NB4 (cell line): ENCODE data around the gene AFG1L.

ENCODE experiments used
- DNase-seq: peaks from one replicate; pipeline ENCODE4 v3.0.0; 2010; ENCODE audit warnings: low read depth
- H3K4me3 ChIP-seq: one replicate; pipeline ENCODE4 v1.5.1; 2011; ENCODE audit warnings: mild to moderate bottlenecking, low read depth, low read length, moderate library complexity
- MYC ChIP-seq: IDR thresholded peaks from 2 replicates; pipeline ENCODE4 v1.6.1; 2011; ENCODE audit warnings: low read depth, low read length
- POLR2A ChIP-seq: IDR thresholded peaks from 2 replicates; pipeline ENCODE4 v1.6.1; 2011; ENCODE audit warnings: mild to moderate bottlenecking; ENCODE audit not compliant: insufficient read length; ENCODE audit errors: extremely low read depth
- TF ChIP-seq, protein P1 (sequence below): IDR thresholded peaks from 2 replicates; pipeline ENCODE4 v1.6.1; 2011; ENCODE audit warnings: low read depth, low read length
- TF ChIP-seq, protein P2 (sequence below): IDR thresholded peaks from one replicate; pipeline ENCODE4 v1.5.1; 2012; ENCODE audit warnings: low read depth, low read length

Gene AFG1L

DNA sequence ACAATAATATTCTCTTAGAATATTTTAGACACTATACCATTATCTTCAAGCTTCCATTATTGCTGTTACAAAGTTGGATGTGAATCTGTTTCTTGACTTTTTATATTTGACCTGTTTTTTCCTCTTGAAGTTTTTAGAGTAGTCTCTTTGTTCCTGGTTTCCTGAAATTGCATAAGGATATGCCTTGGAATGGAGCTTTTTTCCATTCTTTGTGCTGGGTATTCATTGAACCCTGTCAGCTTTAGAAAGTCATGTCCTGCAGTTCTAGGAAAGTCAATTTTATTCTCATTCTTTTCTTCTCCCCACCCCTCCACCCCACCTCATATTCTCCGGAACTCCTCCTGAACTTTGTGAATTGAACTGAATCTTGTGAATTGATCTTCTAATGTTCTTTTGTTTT, 173.5 kb downstream of the AFG1L start:
- TF ChIP-seq, protein P1, sequence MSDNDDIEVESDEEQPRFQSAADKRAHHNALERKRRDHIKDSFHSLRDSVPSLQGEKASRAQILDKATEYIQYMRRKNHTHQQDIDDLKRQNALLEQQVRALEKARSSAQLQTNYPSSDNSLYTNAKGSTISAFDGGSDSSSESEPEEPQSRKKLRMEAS = no peak
- TF ChIP-seq, protein P2, sequence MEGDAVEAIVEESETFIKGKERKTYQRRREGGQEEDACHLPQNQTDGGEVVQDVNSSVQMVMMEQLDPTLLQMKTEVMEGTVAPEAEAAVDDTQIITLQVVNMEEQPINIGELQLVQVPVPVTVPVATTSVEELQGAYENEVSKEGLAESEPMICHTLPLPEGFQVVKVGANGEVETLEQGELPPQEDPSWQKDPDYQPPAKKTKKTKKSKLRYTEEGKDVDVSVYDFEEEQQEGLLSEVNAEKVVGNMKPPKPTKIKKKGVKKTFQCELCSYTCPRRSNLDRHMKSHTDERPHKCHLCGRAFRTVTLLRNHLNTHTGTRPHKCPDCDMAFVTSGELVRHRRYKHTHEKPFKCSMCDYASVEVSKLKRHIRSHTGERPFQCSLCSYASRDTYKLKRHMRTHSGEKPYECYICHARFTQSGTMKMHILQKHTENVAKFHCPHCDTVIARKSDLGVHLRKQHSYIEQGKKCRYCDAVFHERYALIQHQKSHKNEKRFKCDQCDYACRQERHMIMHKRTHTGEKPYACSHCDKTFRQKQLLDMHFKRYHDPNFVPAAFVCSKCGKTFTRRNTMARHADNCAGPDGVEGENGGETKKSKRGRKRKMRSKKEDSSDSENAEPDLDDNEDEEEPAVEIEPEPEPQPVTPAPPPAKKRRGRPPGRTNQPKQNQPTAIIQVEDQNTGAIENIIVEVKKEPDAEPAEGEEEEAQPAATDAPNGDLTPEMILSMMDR = no peak
- no peak for TF ChIP-seq POLR2A
- no peak for TF ChIP-seq MYC
- no peak overlapping the region for H3K4me3 ChIP-seq
- DNase-seq = no peak

DNA sequence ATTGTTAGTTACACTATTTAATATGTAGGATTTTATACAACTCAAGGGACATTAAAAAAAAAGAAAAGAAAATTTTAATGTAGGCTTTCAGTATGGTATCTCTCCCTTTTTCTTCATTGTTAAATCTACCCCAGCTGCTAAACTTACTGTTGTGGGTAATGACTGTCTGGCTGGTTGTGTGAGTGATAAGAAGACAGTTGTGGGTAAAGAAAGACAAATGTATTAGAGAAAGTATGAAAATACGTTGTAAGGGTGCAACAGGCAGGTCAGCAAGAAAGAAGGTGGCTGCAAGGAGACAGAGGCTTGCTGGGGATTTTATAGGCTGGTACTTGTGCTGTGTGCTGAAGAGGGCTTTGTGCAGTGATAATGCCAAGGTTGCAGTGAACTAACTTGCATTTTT, 174.5 kb downstream of the AFG1L start:
- no peak overlapping the region for H3K4me3 ChIP-seq
- TF ChIP-seq, protein P2 = no peak
- TF ChIP-seq POLR2A = no peak
- no peak for DNase-seq

DNA sequence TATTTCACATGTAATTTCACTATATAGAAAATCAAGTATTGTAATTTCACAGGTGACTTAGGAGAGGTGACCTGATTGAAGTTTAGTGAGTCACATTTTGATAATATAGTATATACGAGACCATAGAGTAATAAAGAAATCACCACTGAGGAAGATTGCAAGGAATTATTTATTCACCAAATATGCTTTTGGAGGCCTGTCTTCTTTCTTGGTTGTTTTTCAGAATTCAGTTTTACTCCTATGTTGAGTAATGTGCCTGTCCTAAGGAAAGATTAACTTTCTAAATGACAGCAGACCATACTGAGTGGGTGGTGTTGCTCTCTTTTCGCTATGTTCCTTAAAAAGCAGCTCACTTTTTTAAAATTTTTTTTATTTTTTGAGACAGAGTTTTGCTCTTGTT, 178.3 kb downstream of the AFG1L start:
- TF ChIP-seq POLR2A (no peak), MYC (no peak)
- TF ChIP-seq, protein P2 = no peak
- TF ChIP-seq, protein P1 = no peak
- DNase-seq = no peak
- no peak overlapping the region for H3K4me3 ChIP-seq

DNA sequence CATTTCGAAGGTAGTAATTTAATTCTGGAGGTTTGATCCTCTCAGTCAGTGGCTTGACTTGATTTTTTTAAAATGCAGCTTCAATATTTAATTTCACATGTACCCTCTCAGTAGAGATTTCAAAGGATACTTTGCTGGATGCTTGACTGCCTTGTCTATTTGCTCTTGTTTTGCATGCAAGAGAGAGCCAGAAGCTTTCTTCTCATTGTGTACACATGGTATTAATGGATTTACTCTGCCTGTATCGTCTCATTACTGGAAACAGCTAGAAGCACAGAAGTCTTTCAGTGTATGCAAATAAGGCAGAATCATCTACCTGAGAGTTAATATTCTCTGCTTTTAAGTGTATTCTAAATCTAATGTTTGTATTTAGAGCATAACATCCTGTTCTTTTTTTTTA, 181.5 kb downstream of the AFG1L start:
- TF ChIP-seq, protein P1 = no peak
- TF ChIP-seq MYC = no peak
- TF ChIP-seq, protein P2 = no peak
- TF ChIP-seq POLR2A = no peak
- no peak for DNase-seq
- H3K4me3 ChIP-seq = no peak overlapping the region

DNA sequence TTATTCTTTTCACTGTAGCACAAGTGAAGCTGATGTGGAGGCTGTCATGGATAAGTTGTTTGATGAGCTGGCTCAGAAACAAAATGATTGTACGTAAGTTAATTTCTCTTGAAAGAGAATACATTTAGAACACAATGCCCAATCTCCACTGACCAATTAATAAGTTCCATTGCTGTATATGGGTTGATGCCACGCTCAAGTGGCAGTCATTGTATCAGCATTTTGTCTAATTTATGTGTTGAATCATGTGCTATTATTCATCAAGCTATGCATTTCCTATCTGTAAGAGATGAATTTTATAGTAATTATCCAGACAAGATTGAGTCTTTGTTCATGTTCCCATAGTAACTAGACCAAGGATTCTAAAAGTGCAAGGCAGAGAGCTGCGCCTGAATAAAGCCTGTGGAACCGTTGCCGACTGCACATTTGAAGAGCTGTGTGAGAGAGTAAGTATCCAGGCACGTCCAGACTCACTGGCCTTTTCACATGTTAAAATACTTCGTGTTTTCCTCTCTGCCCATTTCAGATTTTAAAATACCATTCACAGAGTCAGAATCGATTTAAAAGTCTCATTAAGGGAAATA, 182.1 kb downstream of the AFG1L start:
- DNase-seq = no peak
- TF ChIP-seq, protein P1 = no peak
- TF ChIP-seq, protein P2 = no peak
- no peak overlapping the region for H3K4me3 ChIP-seq

DNA sequence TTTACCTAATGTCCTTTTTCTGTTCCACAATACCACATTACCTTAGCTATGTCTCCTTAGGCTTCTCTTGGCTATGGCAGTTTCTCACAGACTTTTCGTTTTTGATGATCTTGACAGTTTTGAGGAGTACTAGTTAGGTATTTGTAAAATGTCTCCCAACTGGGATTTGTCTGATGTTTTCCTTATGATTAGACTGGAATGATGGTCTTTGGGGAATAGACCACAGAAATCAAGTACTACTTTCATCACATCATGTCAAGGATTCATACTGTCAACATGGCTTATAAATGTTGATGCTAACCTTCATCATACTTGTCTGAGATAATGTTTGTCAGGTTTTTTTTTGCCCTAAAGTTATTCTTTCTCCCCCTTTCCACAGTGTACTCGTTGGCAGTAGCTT, 187.7 kb downstream of the AFG1L start:
- TF ChIP-seq, protein P2 = no peak
- TF ChIP-seq, protein P1 = no peak
- TF ChIP-seq POLR2A = no peak
- TF ChIP-seq MYC = no peak
- no peak overlapping the region for H3K4me3 ChIP-seq
- DNase-seq = no peak
